Measurements from ENCODE around the gene DPP4. TPM values are rescaled to one million over a fixed set of nuclear protein-coding genes. Genes with fewer than 3 reads are reported as not detected.
A peak's percentile ranks its signal among the peaks of the same experiment; 100 is the strongest.

DPP4 gene
- total RNA-seq (ENCODE audit: low replicate concordance) = 0.12 and 0.49 TPM in 2 replicates

- H3K9ac ChIP-seq = no peak within 1 kb of the TSS
- no peak within 1 kb of the TSS for H3K27ac ChIP-seq
- no peaks in the 10 kb centered on the region for H3K79me2 ChIP-seq (ENCODE audit: low read depth)
- no peaks in the 10 kb centered on the region for H3K36me3 ChIP-seq
- peak within 1 kb of the TSS; percentile 95 for H3K4me2 ChIP-seq
- H3K36me3 Mint-ChIP-seq = peaks cover 2% of the 10 kb centered on the region
- peaks cover 53% of the 10 kb centered on the region for H3K27me3 ChIP-seq
- no peaks in the 10 kb centered on the region for H4K20me1 ChIP-seq (ENCODE audit: low read depth)
- peak within 1 kb of the TSS; percentile 67 for H2AFZ ChIP-seq (replicated peaks)
- peak within 1 kb of the TSS; percentile 87 for H3K4me3 Mint-ChIP-seq
- peaks cover 8% of the 10 kb centered on the region for H3F3A ChIP-seq (ENCODE audit: low read depth)
- peaks cover 16% of the 10 kb centered on the region for H3K4me1 ChIP-seq
- H3K27ac Mint-ChIP-seq = no peak within 1 kb of the TSS
- peaks cover 21% of the 10 kb centered on the region for H3K4me1 Mint-ChIP-seq
- H3K9me3 ChIP-seq (ENCODE audit: low read depth) = no peaks in the 10 kb centered on the region
- peaks cover 7% of the 10 kb centered on the region for H3K9me3 Mint-ChIP-seq
- TF ChIP-seq CTCF (IDR thresholded peaks at IDR 0.05) = peak; percentile 12
- TF ChIP-seq EZH2phosphoT487 (IDR thresholded peaks at IDR 0.05) = peak; percentile 49
- TF ChIP-seq EZH2 (IDR thresholded peaks at IDR 0.05) = peak; percentile 63
- peak within 1 kb of the TSS; percentile 51 for H3K4me3 ChIP-seq
- peaks cover 17% of the 10 kb centered on the region for H3K27me3 Mint-ChIP-seq (ENCODE audit: insufficient read depth, low read depth)
- DNase-seq (ENCODE audit: low spot score) = peak; percentile 70
Measured at GRCh38 chr2:162073888-162074631, at the start of gene DPP4. TSS of gene DPP4 (minus strand) at chr2:162074215. CDS start at chr2:162073981, 234 bp downstream.

- Mint-ChIP-seq H3K9me3 (peaks cover 11% of the 10 kb centered on the region), H3K4me1 (peaks cover 1% of the 10 kb centered on the region), H3K27me3 (ENCODE audit: insufficient read depth, low read depth) (peaks cover 5% of the 10 kb centered on the region), H3K36me3 (no peaks in the 10 kb centered on the region), H3K27ac (no peak overlapping the region), H3K4me3 (no peak overlapping the region)
- no peak for TF ChIP-seq EZH2 (IDR thresholded peaks at IDR 0.05)
- no peak for TF ChIP-seq EZH2phosphoT487 (IDR thresholded peaks at IDR 0.05)
- no peak for TF ChIP-seq CTCF (IDR thresholded peaks at IDR 0.05)
- Histone ChIP-seq H3K27ac (no peak overlapping the region), H3K4me1 (peaks cover 14% of the 10 kb centered on the region), H3K79me2 (ENCODE audit: low read depth) (no peaks in the 10 kb centered on the region), H4K20me1 (ENCODE audit: low read depth) (no peaks in the 10 kb centered on the region), H3K4me3 (no peak overlapping the region), H3F3A (ENCODE audit: low read depth) (no peaks in the 10 kb centered on the region), H3K4me2 (no peak overlapping the region), H2AFZ (replicated peaks) (no peak overlapping the region), H3K9ac (no peak overlapping the region), H3K27me3 (no peaks in the 10 kb centered on the region), H3K36me3 (no peaks in the 10 kb centered on the region), H3K9me3 (ENCODE audit: low read depth) (no peaks in the 10 kb centered on the region)
- no peak for DNase-seq (ENCODE audit: low spot score)
Measured at GRCh38 chr2:162118166-162119031, 44.4 kb upstream of the DPP4 start.

- H3K36me3 Mint-ChIP-seq = no peaks in the 10 kb centered on the region
- H3K4me3 Mint-ChIP-seq = no peak overlapping the region
- Histone ChIP-seq H3K27ac (no peak overlapping the region), H3K27me3 (no peaks in the 10 kb centered on the region), H4K20me1 (ENCODE audit: low read depth) (no peaks in the 10 kb centered on the region), H3K36me3 (no peaks in the 10 kb centered on the region), H3K4me2 (no peak overlapping the region), H2AFZ (replicated peaks) (no peak overlapping the region), H3K4me3 (no peak overlapping the region), H3F3A (ENCODE audit: low read depth) (no peaks in the 10 kb centered on the region), H3K4me1 (peaks cover 20% of the 10 kb centered on the region), H3K9ac (no peak overlapping the region), H3K9me3 (ENCODE audit: low read depth) (no peaks in the 10 kb centered on the region), H3K79me2 (ENCODE audit: low read depth) (no peaks in the 10 kb centered on the region)
- H3K27ac Mint-ChIP-seq = no peak overlapping the region
- H3K9me3 Mint-ChIP-seq = peaks cover 11% of the 10 kb centered on the region
- TF ChIP-seq EZH2phosphoT487 (IDR thresholded peaks at IDR 0.05) (no peak), EZH2 (IDR thresholded peaks at IDR 0.05) (no peak), CTCF (IDR thresholded peaks at IDR 0.05) (no peak)
- peaks cover 8% of the 10 kb centered on the region for H3K4me1 Mint-ChIP-seq
- no peak for DNase-seq (ENCODE audit: low spot score)
- peaks cover 5% of the 10 kb centered on the region for H3K27me3 Mint-ChIP-seq (ENCODE audit: insufficient read depth, low read depth)
Measured at GRCh38 chr2:162116352-162116751, 42.3 kb upstream of the DPP4 start.

All from neural progenitor cell (in vitro differentiated cells).